ENCODE results near the gene OSER1. TPM values are rescaled to one million over a fixed set of nuclear protein-coding genes. Genes with fewer than 3 reads are reported as not detected.
A peak's percentile ranks its signal among the peaks of the same experiment; 100 is the strongest.

OSER1 gene
- total RNA-seq, 4 donors from 2014 or later, result 73.0 to 114 (median 94.5) TPM

GRCh38 chr20:44173846-44174245, 36.7 kb downstream of the OSER1 start:
- intact Hi-C loops (cut with DNase I; ENCODE audit: low total_unique reads), result no loop called here
- Histone ChIP-seq H3K9me3 (no peaks in the 10 kb centered on the region), H3K27me3 (no peaks in the 10 kb centered on the region), H3K36me3 (no peaks in the 10 kb centered on the region), H3K4me3 (no peak overlapping the region), H3K4me1 (peaks cover 85 to 90% of the 10 kb centered on the region in 2 donors), H3K27ac (peak overlapping the region; percentile 92 to 98 (median 96))
- in situ Hi-C loops (cut with MboI; ENCODE audit: low sequenced_read_pairs in 4 of 4), result no loop called here
- no peak for DNase-seq
- ATAC-seq, result no peak
- TF ChIP-seq POLR2A (IDR thresholded peaks at IDR 0.05), result no peak
- TF ChIP-seq CTCF (IDR thresholded peaks at IDR 0.05 in 4 of 5, conservative IDR thresholded peaks at IDR 0.05 in 1 of 5), result no peak

- H3K4me1 ChIP-seq, result peaks cover 84 to 87% of the 10 kb centered on the region in 2 donors
- no peak overlapping the region for H3K4me3 ChIP-seq
- TF ChIP-seq POLR2A (IDR thresholded peaks at IDR 0.05) (no peak), CTCF (IDR thresholded peaks at IDR 0.05 in 4 of 5, conservative IDR thresholded peaks at IDR 0.05 in 1 of 5) (no peak)
- ATAC-seq, result no peak
- H3K9me3 ChIP-seq, result no peaks in the 10 kb centered on the region
- no peaks in the 10 kb centered on the region for H3K36me3 ChIP-seq
- no peaks in the 10 kb centered on the region for H3K27me3 ChIP-seq
- intact Hi-C loops (cut with DNase I; ENCODE audit: low total_unique reads), result no loop called here
- no peak for DNase-seq
- in situ Hi-C loops (cut with MboI; ENCODE audit: low sequenced_read_pairs in 4 of 4), result no loop called here
- peak overlapping the region; percentile 92 to 98 (median 96) for H3K27ac ChIP-seq
Observed at GRCh38 chr20:44173116-44173515, 37.5 kb downstream of the OSER1 start.

GRCh38 chr20:44172572-44172950, 38.0 kb downstream of the OSER1 start:
- Histone ChIP-seq H3K4me3 (no peak overlapping the region), H3K4me1 (peaks cover 84 to 87% of the 10 kb centered on the region in 2 donors), H3K9me3 (no peaks in the 10 kb centered on the region), H3K36me3 (no peaks in the 10 kb centered on the region), H3K27ac (peak overlapping the region; percentile 92 to 98 (median 96)), H3K27me3 (no peaks in the 10 kb centered on the region)
- intact Hi-C loops (cut with DNase I; ENCODE audit: low total_unique reads) (no loop called here), in situ Hi-C loops (cut with MboI; ENCODE audit: low sequenced_read_pairs in 4 of 4) (no loop called here)
- no peak for ATAC-seq
- DNase-seq, result no peak
- TF ChIP-seq CTCF (IDR thresholded peaks at IDR 0.05 in 4 of 5, conservative IDR thresholded peaks at IDR 0.05 in 1 of 5), result no peak
- no peak for TF ChIP-seq POLR2A (IDR thresholded peaks at IDR 0.05)

- H3K4me1 ChIP-seq, result peaks cover 85 to 87% of the 10 kb centered on the region in 2 donors
- no peaks in the 10 kb centered on the region for H3K27me3 ChIP-seq
- in situ Hi-C loops (cut with MboI; ENCODE audit: low sequenced_read_pairs in 4 of 4) (no loop called here), intact Hi-C loops (cut with DNase I; ENCODE audit: low total_unique reads) (no loop called here)
- H3K27ac ChIP-seq, result peak overlapping the region; percentile 92 to 98 (median 96)
- TF ChIP-seq CTCF (IDR thresholded peaks at IDR 0.05 in 4 of 5, conservative IDR thresholded peaks at IDR 0.05 in 1 of 5) (no peak), POLR2A (IDR thresholded peaks at IDR 0.05) (no peak)
- H3K36me3 ChIP-seq, result no peaks in the 10 kb centered on the region
- DNase-seq (no peak), ATAC-seq (no peak)
- no peaks in the 10 kb centered on the region for H3K9me3 ChIP-seq
- no peak overlapping the region for H3K4me3 ChIP-seq
Observed at GRCh38 chr20:44171775-44172571, 38.6 kb downstream of the OSER1 start.

All from gastrocnemius medialis (tissue), 4 donors.